HG03558 (cell line): ENCODE data around the gene FAF2.
A peak's percentile ranks its signal among the peaks of the same experiment; 100 is the strongest.

Source experiments
- ATAC-seq: cut with Tn5 transposase; IDR thresholded peaks from one replicate; pipeline ENCODE4 v1.9.1; 2021; ENCODE audit warnings: moderate number of reproducible peaks; ENCODE audit not compliant: unreplicated experiment; ENCODE audit errors: extremely low read depth

Gene FAF2

DNA sequence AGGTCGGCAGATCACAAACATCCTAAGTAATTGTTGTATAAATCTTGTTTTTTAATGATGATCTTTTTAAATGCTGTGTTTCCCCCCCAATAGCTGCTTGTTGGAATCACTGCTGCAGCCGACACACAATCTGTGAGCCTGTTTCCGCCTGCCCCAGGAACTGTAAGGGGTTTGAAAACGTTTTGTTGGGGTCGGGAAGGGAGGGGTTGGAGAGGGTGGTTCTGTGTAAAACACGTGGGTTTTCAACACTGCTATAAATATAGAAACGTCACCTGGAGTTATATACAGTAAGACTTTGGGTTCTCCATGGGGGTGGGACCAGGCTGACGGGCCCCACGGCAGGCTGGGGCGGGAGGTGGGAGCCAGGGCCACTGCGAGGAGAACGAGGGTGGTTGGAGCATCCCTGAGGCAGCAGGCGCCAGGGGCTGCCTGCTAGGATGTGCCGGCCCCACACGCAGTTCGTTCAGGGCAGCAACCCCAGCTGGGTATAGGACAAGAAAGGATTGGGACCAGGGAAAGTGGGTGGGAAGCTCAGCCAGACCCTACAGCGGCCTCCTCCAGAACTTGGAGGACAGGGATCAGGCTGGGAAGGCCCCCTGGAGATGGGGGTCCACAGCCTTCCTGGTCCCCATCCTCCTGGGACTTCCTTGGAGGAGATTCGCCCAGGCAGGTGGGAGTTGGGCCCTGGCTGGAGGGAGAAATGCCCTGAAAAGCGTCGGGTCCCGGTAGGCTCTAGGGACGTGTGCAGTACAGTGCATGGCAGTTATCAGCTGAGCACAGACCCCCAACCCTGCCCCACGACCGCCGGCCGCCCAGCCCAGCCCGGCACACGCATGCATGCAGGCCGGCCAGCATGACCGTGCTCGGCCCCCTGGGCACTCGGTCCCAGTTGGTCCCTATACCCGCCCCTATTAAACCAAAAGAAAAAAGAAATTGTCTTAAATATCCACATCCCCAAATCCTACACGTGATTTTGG, 79.3 kb downstream of the FAF2 start:
- ATAC-seq: no peak

DNA sequence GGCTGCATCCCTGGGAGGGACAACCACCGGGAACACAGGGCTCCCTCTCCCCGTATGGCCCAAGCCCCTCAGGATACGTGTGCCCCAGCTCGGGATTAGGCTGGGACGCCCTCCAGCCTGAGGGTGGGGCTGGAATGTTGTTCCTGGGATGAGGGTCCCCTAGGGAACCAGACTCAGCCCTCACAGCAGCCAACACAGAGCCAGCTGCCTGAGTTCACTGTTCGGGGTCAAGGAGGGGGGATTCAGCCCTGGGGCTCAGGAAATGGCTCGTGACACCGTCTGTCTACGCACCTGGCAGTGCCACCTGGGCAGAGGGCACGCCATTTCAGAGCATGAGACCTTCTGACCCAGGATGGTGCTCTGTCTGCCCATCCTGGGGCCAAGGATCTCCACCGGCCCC, 80.1 kb downstream of the FAF2 start:
- no peak for ATAC-seq

DNA sequence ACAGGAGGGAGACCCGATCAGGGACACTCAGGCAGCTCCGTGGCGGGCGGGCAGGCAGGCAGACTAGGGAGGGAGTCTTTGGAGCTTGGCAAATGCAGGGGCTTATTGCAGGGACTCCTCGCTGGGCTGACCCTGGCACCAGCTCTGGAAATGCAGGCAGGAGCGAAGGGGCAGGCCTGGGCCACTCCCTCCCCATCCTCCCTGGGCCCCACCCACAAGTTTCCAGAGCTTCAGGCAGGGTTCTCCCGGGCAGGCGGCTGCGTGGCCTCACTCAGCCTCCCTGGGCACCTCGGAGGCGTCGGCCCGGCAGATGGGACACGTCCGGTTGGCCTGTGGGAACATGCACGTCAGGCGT, 80.6 kb downstream of the FAF2 start:
- ATAC-seq: no peak

DNA sequence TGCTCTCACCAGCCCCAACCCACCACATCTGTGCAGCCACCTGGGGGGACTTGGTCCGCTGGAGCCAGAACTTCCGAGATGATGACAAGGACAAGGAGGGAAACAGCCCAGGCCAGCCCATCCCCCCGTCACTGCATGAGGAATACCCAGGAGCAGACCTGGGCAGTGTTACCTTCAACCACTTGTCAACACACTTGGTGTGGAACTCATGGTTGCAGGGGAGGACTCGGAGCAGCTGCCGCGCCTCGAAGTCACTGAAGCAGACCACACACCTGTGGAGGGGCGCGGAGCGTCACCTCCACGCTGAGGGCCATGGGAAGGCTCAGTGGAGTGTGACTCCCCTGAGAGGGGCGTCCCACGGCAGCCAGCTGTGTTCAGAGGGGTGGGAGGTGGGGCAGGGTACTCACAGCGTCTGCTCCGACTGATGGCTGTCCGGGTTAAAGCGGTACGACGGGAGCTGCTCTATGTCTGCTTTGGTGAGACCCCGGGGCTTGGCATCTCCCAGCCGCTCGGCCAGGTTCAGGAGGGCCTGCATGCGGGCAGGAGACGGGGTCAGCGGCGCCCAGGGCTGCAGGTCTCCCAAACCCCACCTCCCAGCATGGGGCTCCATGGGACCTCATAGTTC, 81.0 kb downstream of the FAF2 start:
- no peak for ATAC-seq

DNA sequence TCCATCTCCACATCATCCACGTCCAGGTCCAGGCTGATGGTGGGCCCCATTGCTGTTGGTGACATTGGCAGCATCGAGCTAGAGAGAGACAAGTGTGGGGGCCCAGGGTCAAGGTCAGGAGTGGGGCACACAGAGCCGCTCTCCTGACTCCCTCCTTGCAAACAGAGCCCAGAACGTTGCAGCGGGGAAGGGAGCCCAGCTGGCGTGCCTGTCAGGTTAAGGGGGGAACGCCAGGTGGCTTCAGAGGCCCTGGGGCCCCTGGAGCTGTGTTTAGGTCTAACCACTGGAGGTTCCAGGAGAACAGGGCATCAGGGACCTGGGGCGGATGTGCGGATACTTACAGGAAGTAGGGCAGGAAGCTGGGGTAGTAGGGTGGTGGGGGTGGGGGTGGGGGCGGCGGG, 81.6 kb downstream of the FAF2 start:
- ATAC-seq: no peak

DNA sequence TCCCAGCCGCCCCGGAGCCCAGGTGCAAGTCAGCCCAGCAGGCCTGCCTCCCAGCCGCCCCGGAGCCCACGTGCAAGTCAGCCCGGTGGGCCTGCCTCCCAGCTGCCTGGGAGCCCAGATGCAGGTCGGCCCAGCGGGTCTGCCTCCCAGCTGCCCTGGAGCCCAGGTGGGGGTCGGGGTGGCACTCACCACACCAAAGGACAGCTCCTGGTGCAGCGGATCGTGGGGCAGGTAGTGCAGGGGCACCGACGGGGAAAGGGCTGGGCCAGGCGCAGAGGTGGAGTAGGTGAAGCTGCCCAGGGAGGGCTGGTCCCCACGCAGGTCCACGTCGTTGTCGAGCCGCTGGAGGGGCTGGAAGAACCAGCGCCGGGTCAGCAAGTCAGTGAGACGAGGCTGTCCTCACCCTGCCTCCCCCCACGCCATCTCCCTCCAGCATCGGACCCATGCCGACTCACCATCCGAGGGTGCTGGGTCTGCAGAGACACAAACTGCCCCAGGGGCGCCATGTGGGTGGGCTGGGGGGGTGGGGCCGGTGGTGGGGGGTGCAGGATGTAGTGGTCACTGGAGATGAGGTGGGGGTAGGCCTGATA, 82.3 kb downstream of the FAF2 start:
- no peak for ATAC-seq

DNA sequence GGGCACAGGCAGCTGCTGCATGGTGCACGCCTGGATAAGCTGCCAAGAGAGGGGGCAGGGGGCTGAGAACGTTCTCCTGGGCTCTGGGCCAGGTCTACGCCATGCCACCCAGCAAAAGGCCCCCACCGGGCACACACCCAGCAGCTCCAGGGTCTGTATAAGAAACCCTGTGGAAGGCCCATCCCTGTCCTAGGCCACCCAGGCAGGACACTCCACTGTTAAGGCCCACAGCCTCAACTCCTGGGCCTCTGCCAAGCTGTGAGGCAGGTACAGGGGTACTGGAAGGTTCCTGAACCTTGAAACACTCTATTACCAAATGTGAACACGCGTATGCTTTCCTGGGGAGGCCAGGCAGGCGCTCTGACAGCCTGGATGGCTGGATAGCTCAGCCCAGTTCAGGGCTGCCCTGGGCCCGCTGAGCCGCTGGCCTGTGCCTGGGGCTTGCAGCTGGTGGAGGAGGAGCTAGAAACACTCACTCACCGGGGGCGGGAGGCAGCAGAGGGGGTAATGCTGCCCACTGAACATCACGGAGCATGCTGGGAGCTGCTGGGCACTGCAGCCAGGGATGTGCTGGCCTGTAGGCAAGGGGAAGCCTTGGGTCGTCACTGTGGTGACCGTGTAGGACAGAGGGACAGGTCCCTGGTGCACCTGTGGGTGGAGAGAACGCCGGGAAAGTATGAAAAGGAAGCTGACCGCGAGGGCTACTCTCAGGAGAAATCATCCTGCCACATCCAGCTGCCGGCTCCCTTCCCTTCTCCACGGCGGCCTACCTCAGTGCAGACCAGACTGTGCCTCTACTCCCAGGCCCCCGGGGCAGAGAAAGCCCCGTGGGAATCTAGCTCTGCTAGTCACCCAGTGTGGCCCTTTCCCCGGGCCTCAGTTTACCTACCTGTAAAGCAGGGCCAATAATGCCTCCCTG, 83.1 kb downstream of the FAF2 start:
- ATAC-seq: no peak

DNA sequence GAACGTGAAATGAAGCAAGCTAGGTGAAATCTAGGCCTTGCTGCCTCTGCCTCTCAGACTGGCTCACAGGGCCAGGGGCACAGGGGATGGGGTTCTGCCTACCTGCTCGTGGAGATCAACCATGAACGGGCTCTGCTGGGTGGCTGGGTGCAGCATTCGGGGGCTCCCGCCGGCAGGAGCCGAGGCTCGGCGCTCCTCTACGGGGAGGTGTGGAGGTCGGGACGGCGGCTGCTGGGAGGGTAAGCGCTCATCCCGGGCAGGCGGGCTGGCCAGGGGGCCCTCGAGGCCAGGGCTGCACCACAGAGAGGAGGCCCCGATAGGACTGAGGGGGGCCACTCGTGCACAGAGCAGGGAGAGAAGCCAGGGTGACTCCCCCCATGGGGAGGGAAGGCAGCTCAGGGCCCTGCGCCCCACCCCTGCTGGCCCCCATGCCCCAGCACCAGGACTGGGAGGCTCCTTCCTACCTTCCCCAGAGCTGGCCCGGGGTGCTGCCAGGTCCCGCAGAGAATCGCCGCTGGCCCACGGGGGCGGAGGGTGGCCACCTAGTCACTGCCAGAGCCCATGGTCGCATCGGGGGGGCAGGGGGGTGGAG, 83.8 kb downstream of the FAF2 start:
- no peak for ATAC-seq

DNA sequence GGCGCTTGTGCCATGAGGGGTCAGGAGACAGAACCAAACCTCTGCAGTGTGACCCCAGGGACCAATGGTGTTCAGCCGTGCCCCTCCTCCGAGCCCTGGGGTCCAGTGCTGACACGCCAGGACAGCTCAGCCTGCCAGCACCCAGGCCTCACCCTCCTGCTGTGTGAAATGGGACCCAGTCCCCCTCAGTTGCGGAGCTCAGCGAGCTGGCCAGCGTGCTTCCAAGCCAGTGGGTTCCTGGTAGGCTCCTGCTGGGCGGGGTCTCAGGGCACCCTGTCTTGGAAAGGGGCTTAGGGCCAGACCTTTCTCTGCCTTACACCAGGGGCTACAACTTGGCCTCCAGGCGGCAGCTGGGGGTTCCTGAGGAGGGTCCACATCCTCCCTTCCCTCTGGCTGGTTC, 84.6 kb downstream of the FAF2 start:
- no peak for ATAC-seq

DNA sequence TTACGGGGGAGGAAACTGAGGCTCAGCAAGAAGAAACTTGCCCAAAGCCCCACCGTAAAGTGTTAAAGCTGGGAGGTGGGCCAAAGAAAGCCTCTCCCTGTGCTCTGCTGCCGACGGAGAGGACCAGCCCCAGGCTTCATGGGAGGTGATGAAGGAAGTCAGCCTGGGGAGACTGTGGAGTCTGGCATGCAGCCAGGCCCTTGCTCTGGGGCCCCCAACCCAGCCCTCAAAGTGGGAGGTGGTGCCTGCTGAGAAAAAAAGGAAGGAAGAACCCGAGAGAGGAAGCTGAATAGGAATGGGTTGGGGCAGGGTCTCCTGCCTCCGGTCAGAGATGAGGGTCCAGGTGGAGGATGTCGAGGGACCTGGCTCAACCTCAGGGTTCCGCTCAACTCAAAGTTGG, 85.2 kb downstream of the FAF2 start:
- no peak for ATAC-seq

DNA sequence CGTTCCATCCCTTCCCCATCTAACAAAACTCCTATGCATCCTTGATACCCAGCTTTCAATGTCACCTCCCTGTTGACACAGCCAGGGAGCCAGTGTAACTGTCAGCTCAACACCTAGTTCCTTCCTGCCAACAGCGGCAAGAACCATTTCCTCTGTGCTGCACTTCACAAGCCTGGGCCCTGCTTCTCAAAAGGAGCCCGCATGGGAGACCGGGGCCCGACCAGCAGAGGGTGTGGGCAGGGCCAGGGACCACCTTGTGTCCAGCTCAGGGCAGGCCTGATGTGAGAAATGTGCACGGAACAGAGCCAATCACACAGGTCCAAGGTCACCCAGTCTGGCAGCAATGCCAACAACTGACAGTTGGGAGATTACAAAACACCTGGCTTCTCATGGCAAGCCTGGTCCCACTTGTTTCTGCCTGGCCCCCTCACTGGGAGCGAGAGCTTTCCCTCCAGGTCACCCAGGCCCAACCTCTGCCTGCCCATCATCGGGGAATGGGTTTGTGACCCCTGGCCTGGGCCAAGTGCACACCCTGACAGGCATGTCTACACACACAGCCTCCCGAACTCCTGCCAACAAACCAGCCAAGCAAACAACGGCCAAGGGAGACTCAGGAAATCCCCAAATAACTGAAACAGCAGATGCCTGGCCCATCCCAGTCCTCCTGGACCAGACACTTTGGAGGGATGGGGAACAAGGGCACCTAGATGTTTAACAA, 85.9 kb downstream of the FAF2 start:
- ATAC-seq: no peak

DNA sequence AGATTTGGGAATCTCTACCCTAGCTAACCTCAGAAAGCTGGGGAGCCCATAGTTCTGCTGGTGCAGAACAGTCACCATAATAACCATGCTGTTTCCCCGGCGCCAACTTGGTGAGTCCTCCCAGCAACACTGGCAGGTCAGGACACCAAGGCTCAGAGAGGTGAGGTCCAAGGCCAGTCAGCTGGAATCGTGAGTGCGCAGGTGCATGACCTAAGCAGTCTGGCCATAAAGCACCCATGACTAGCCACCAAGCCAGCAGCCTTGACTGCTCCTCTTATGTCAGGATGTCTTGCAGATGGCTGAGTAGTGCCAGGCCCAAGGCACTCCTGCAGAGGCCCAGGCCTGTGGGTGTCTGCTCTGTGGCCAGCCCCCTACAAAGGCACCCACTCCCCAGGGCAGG, 86.5 kb downstream of the FAF2 start:
- no peak for ATAC-seq

DNA sequence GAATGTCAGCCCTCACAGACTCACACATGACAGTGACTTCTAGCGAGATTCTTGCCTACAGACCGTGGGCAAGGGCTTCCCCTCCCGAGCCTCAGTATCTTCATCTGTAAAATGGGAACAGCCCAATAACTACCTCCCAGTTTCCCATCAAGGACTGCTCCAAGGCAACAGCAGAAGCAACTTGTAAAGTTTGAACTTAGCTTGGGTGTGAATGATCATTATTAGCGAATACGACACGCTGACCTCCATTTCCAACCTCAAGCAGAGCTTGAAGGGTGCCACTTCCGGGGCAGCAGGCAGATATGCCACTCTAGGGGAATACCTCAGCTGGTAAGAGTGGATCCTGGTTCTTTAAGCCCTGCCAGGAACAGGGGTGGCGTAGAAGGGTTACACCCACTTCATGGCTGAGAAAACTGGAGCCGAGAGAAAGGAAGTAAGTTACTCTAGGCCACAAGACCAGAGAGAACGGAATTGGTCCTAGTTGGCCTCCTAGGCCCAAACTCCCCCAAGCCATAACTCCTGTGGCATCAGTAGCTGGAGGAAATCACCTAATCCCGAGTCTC, 87.0 kb downstream of the FAF2 start:
- ATAC-seq: no peak

DNA sequence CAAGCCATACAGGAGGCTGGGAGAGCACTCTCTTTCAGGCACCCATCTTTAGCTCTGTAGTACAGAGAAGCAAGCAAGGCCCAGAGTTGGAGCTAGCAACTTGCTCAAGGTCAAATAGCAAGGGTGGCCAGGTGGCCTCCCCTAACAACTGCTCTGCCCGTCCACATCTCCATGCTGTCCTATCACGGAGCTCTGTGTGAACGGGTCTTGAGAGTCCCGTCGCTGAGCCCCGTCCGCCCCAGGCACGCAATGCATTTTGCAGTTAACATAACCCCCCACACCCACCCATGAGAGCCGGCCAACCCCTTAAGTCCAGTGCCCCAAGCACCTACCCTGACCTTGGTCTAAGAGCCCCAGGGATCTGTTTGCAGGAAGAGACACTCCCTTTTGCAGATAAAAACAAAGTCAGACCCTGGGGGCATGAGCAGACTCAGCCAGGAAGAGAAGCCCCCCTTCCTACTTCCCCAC, 87.5 kb downstream of the FAF2 start:
- no peak for ATAC-seq

DNA sequence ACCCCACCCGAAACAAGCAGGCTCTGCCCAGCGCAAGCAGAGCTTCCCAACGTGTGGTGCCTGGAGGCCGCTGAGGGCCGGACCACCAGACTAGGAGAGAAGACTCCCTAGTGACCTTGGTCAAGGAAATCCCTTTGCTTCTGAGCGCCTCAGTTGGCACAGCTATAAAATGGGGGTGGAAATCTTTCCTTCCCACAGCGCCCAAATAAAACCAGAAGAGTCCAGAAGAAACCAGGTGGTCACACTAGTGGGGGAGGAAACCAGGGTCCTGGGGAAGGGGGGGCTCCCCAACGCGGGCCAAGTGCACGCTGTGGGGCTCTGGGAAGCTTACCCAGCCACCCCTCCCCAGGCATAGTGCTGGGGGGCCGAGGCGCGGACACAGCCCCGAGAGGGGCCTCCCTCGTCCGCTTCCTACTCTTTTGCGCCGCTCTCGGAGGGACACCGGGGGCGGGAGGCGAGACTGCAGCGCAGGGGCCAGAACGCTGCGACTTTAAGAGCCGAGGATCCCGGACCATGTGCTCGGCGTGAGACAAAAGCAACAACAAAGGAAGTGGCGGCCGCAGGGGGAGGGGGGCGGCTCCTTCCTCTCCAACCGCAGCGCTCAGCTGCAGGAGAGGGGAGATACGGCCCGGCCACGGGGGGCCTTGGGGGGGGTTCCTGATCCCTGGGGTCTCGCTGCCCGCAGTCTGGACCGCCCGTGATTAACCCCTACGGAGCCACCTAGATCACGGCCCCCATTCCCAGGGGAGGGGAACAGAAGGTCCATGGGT, 88.1 kb downstream of the FAF2 start:
- ATAC-seq: no peak

DNA sequence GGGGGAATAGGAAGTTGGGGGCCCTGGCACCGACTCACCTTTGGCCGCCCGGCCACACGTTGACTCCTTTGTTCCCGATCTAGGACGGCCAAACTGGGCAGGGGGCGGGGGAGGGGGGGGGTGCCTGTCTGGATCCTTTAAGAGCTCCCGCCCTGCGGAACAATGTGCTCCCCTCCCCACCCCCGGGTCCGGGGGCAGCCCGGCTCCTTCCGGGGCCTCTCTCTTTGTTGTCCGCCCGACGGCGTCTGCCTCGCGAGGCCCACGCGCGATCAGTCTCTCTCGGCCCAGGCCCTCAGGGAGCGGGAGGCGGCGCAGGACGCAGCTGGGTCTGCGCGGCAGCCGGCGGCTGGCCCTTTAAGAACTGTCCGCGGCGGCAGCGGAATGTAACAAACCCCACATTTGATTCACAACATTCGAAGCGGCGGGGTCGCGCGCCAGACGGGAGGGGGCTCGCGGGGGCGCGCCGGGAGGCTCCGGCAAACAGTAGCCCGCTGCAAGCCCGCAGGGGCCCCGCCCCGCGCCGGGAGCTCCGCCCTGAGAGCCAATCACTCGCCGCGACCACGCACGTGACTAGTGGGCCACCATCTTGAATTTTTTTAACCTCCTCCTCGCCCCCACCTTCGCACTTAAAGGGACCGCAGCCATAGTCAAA, 88.8 kb downstream of the FAF2 start, which contains the start of gene RNF44:
Gene RNF44 (minus strand): TSS at position 501 of the 652 bp plus-strand sequence. CDS start 4,930 bp downstream, outside the sequence.
- peak; percentile 27 for ATAC-seq

DNA sequence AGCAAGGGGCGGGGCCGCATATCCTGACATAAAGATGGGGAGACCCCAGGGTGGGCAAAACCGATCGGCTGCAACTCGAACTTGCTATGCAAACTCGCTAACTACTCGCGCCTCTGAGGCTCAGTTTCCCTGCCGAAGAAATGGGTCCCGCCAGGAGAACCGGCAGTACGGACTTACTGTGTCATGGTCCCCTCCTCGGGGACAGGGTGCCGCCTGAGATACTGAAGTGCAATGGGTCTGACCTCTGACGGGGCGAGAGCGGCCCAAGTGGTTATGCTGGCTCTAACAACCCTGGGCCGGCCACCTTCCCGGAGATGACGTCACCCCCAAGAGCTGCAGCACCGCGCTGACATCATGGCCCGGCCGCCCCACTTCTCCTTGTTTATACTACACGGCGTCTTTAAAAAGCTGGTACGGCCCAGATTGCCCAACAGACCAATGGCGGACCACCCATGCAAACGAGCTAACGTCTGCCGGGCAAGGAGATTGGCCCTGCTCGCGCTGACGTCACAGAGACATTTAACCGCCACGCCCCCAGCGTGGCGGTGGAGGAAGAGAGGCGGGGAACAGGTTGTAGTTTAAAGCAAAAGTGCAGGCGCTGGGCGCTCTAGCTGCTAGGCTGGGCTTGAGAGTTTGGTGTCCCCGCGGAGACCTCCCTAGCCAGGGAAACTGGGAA, 89.5 kb downstream of the FAF2 start:
- ATAC-seq: peak; percentile 43
